ENCODE measurements around the gene PADI3.

PADI3 gene

GRCh38 chr1:17260738-17261137 is 11.8 kb downstream of the PADI3 start:
- H3K4me3 ChIP-seq (ENCODE audit: low read length): no peak overlapping the region
- TF ChIP-seq CTCF (conservative IDR thresholded peaks at IDR 0.05; ENCODE audit: low read length): no peak
- no peak for DNase-seq (ENCODE audit: low read depth)

- no peak for TF ChIP-seq CTCF (conservative IDR thresholded peaks at IDR 0.05; ENCODE audit: low read length)
- no peak for DNase-seq (ENCODE audit: low read depth)
- H3K4me3 ChIP-seq (ENCODE audit: low read length): no peak overlapping the region
These were observed 15.0 kb downstream of the PADI3 start for GRCh38 chr1:17263936-17264335.

- TF ChIP-seq CTCF (conservative IDR thresholded peaks at IDR 0.05; ENCODE audit: low read length): no peak
- no peak overlapping the region for H3K4me3 ChIP-seq (ENCODE audit: low read length)
- no peak for DNase-seq (ENCODE audit: low read depth)
These were observed 15.6 kb downstream of the PADI3 start for GRCh38 chr1:17264470-17264869.

- peak; percentile 51 for DNase-seq (ENCODE audit: low read depth)
- peak; percentile 22; the same call in 1 of the 2 replicates for TF ChIP-seq CTCF (conservative IDR thresholded peaks at IDR 0.05; ENCODE audit: low read length)
- no peak overlapping the region for H3K4me3 ChIP-seq (ENCODE audit: low read length)
These were observed 16.3 kb downstream of the PADI3 start for GRCh38 chr1:17265162-17265561.

- no peak for DNase-seq (ENCODE audit: low read depth)
- no peak for TF ChIP-seq CTCF (conservative IDR thresholded peaks at IDR 0.05; ENCODE audit: low read length)
- no peak overlapping the region for H3K4me3 ChIP-seq (ENCODE audit: low read length)
These were observed 17.1 kb downstream of the PADI3 start for GRCh38 chr1:17265950-17266349.

- DNase-seq (ENCODE audit: low read depth): no peak
- no peak for TF ChIP-seq CTCF (conservative IDR thresholded peaks at IDR 0.05; ENCODE audit: low read length)
- H3K4me3 ChIP-seq (ENCODE audit: low read length): no peak overlapping the region
These were observed 22.2 kb downstream of the PADI3 start for GRCh38 chr1:17270891-17271765.

GRCh38 chr1:17272066-17272465 is 23.2 kb downstream of the PADI3 start:
- TF ChIP-seq CTCF (conservative IDR thresholded peaks at IDR 0.05; ENCODE audit: low read length): no peak

More at GRCh38 chr1:17272066-17272465, 23.2 kb downstream of the PADI3 start:
- no peak for DNase-seq (ENCODE audit: low read depth)
- no peak overlapping the region for H3K4me3 ChIP-seq (ENCODE audit: low read length)
